HepG2 (cell line): Measurements from ENCODE around the gene ANKRD65. TPM values are rescaled to one million over a fixed set of nuclear protein-coding genes. Genes with fewer than 3 reads are reported as not detected.

Experiments used
- LCORL ChIP-seq, 2 experiments: fragments of 450-650 bp in 1 of 2; sonication (generic) in 1 of 2; formaldehyde crosslinking in 1 of 2; IDR thresholded peaks; 2 replicates each; pipeline versions ENCODE4 v1.5.0 to v1.6.1; 2017 to 2020; ENCODE audit warnings: antibody characterized with exemption in 1 of 2, missing genetic modification reagents in 1 of 2
- PRMT3 ChIP-seq: sonication (generic); formaldehyde crosslinking; IDR thresholded peaks from 2 replicates; pipeline ENCODE4 v1.8.1; 2022; ENCODE audit warnings: low read depth, mild to moderate bottlenecking, moderate library complexity, missing genetic modification reagents, borderline replicate concordance
- REST ChIP-seq, 2 experiments: IDR thresholded peaks; 2 replicates each; pipeline ENCODE4 v1.6.1; 2011 to 2012; ENCODE audit warnings: low read length in 2 of 2, borderline replicate concordance in 1 of 2, low read depth in 1 of 2, mild to moderate bottlenecking in 1 of 2, moderate library complexity in 1 of 2
- ZBTB40 ChIP-seq, 2 experiments: fragments of 450-650 bp in 1 of 2; sonication (generic) in 1 of 2; formaldehyde crosslinking in 1 of 2; IDR thresholded peaks; 2 replicates each; pipeline versions ENCODE4 v1.6.1 to v1.8.0; 2016 to 2022; ENCODE audit warnings: antibody characterized with exemption in 1 of 2, mild to moderate bottlenecking in 1 of 2, missing genetic modification reagents in 1 of 2
- ZNF260 ChIP-seq: sonication (generic); formaldehyde crosslinking; IDR thresholded peaks from 2 replicates; pipeline ENCODE4 v1.4.0; 2020; ENCODE audit warnings: missing genetic modification reagents, low read depth, mild to moderate bottlenecking, borderline replicate concordance
- ZNF431 ChIP-seq: sonication (generic); formaldehyde crosslinking; IDR thresholded peaks from 2 replicates; pipeline ENCODE4 v1.9.0; 2022; ENCODE audit warnings: missing genetic modification reagents, low read depth, mild to moderate bottlenecking, borderline replicate concordance
- ZNF556 ChIP-seq: sonication (generic); formaldehyde crosslinking; IDR thresholded peaks from 2 replicates; pipeline ENCODE4 v1.4.0; 2020; ENCODE audit warnings: mild to moderate bottlenecking, missing genetic modification reagents, borderline replicate concordance
- ZNF800 ChIP-seq: sonication (generic); formaldehyde crosslinking; IDR thresholded peaks from 2 replicates; pipeline ENCODE4 v1.4.0; 2020; ENCODE audit warnings: missing genetic modification reagents
- polyA plus RNA-seq, 8 experiments: library from polyadenylated mRNA; depleted of rRNA in 3 of 8; stranded (reverse) in 7 of 8; unstranded in 1 of 8; fragments of >200 nt; fragmentation: Illumina TruSeq in 4 of 8; extraction: Trizol in 4 of 8; gene quantifications; 2 replicates each; pipeline versions ENCODE4 v1.2.1 to v1.2.3, GENCODE V29; 2011 to 2016; ENCODE audit warnings: low read depth in 4 of 8, missing spikeins in 1 of 8, mixed read lengths in 1 of 8; ENCODE audit not compliant: insufficient read depth in 1 of 8
- total RNA-seq, 5 experiments: library from RNA; depleted of rRNA; stranded (reverse); fragments of >200 nt; fragmentation: Illumina TruSeq; extraction: Trizol; gene quantifications; 2 replicates each; pipeline ENCODE4 v1.2.3, GENCODE V29; 2016; ENCODE audit warnings: low read depth in 1 of 5
- TF ChIP-seq, protein P1 (sequence below): IDR thresholded peaks from 2 replicates; pipeline ENCODE4 v1.6.1; 2016; ENCODE audit warnings: missing compliant biosample characterization, missing genetic modification reagents, borderline replicate concordance

The ANKRD65 gene
- total and polyA plus RNA-seq, 2 of the 13 experiments (the other 11 are each of a cell fraction or from before 2014, with no cell fraction given), result 12.1 to 30.1 TPM

DNA sequence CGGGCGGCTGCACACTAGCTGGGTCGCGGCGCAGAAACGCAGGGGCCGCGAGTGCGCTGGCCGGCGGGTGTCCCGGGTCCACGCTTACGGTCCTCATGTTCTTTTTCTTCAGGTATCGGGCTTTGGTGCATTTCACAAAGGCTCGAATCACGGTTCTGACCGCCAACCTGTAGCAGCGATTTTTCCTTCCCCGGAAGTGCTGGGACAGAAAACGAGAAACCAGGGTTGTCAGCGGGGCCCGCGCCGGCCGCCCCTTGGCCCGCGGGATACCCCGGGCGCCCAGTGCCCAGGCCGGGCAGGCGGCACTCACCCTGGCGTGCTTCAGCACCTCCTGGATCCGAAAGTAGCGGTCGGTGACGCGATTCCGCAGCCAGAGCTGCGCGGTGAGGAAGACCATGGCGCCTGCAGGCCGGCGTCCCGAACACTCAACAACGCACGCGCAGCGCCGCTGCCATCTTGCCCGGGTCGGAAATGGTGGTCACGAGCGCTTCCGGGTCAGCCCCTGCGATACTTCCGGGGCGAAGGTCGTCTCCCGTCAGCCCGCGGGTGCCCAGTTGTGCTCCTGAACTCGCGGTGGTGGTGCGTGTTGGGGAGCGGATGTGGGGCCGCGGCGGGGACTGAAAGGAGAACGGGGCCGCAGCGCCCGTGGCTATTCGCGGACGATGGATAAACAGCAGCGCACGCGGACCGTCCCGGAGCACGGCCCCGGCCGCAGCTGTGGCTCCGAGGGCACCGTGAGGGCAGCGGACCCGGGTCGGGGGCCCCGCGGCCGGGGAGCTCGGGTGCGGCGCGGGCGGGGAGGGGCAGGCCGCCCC, 14.0 kb downstream of the ANKRD65 start, which contains the start of gene MRPL20 (continued):
- TF ChIP-seq REST (IDR thresholded peaks at IDR 0.05; ENCODE audit: borderline replicate concordance in 1 of 2, low read depth in 1 of 2, low read length in 2 of 2) (peak in 1 of 2 experiments; percentile 63; a peak in 1 of 4 replicates), PRMT3 (CRISPR knock-in tag) (peak; percentile 78; the same call in 1 of the 2 replicates), LCORL (IDR thresholded peaks at IDR 0.05) (no peak), LCORL (CRISPR knock-in tag; IDR thresholded peaks at IDR 0.05) (peak; percentile 87), ZNF260 (CRISPR knock-in tag) (no peak), ZNF800 (CRISPR knock-in tag) (0 out of 2 replicates have a peak, but pooled peaks have one; percentile 28), ZBTB40 (IDR thresholded peaks at IDR 0.05) (peak; percentile 91), ZBTB40 (CRISPR knock-in tag; IDR thresholded peaks at IDR 0.05) (peak; percentile 75; the same call in 1 of the 2 replicates), ZNF431 (peak; percentile 67; the same call in 1 of the 2 replicates), ZNF556 (CRISPR knock-in tag) (peak; percentile 93)
- TF ChIP-seq, protein P1, sequence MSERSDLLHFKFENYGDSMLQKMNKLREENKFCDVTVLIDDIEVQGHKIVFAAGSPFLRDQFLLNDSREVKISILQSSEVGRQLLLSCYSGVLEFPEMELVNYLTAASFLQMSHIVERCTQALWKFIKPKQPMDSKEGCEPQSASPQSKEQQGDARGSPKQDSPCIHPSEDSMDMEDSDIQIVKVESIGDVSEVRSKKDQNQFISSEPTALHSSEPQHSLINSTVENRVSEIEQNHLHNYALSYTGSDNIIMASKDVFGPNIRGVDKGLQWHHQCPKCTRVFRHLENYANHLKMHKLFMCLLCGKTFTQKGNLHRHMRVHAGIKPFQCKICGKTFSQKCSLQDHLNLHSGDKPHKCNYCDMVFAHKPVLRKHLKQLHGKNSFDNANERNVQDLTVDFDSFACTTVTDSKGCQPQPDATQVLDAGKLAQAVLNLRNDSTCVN (CRISPR knock-in tag), result 0 out of 2 replicates have a peak, but pooled peaks have one; percentile 40
